Measurements from ENCODE around the gene SLC6A8.

DNA sequence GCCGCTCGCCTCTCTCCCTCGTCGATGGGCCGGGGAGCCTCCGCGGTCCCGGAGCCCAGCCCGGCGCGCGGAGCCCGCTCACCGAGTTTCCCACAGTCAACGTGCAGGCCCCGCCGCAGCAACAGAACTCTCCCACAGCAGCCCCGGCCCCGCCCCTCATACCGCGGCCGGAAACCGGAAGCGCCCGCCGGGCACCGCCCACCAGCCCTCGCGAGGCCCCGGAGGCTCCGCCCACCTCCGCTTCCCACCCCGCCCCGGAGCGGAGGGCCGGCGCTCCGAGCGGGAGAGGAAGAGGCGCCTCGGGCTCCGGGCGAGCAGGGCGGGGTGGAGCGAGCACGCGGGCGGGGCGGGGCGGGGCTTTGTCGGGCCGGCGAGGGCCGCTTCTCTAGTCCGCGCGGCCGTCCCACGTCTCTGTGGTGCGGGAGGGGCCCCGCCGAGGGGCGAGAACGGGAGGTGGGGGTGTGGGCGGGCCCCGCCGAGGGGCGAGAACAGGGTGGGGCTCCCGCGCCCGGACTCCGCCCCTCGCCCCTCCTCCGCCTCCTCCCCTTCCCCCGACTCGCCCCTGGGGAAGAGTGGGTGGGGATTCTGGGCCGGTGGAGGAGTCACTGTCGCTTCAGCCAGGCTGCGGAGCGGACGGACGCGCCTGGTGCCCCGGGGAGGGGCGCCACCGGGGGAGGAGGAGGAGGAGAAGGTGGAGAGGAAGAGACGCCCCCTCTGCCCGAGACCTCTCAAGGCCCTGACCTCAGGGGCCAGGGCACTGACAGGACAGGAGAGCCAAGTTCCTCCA, 36.7 kb downstream of the SLC6A8 start, which contains the start of the genes ABCD1 and BCAP31:
- peak; percentile 54 for TF ChIP-seq POLR2A (IDR thresholded peaks at IDR 0.05)
- TF ChIP-seq CTCF (IDR thresholded peaks at IDR 0.05): no peak
- TF ChIP-seq EP300 (IDR thresholded peaks at IDR 0.05): no peak
